NCI-H526 (cell line): ENCODE data around the gene TERB2.
"Not testable (repeated sequence)": the region's sequence is repeated elsewhere in the genome, so short reads cannot be mapped to it uniquely, and the experiment has no call there.

ENCODE experiments used
- DNase-seq, 2 experiments: peaks; one replicate each; lab custom pipeline; 2025; lab: John Stamatoyannopoulos, UW

Gene TERB2

DNA sequence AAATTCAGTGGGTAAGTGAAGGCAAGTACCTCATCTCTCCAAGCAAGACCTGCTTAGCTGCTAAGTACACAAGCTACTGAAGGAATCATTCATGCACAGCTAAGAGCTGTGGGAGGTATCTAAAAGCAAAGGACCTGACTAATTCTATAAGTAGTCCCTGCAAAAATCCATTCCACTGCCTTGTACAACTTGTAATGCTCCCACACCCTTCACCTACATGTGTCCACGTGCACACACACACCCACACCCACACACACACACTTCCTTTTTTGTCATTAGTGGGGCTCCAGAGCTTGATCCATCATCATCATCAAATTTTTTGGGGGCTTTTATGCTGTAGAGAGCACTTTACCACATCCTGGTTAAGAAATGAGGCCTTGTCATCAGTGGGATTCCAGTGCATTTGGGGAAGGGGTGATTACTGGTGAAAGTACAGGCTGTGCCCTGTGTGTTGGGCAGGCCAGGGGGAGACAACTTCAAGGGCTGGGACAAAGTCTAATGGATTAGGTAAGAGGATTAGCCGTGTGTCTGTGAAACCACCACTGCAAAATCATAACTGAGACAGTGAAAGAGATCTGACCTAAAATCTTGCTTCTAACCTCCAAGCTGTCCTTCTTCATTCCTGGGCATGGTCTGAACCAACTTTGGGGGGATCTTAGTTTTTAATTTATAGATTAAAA is 47.4 kb downstream of the TERB2 start:
- not testable (repeated sequence) for DNase-seq

DNA sequence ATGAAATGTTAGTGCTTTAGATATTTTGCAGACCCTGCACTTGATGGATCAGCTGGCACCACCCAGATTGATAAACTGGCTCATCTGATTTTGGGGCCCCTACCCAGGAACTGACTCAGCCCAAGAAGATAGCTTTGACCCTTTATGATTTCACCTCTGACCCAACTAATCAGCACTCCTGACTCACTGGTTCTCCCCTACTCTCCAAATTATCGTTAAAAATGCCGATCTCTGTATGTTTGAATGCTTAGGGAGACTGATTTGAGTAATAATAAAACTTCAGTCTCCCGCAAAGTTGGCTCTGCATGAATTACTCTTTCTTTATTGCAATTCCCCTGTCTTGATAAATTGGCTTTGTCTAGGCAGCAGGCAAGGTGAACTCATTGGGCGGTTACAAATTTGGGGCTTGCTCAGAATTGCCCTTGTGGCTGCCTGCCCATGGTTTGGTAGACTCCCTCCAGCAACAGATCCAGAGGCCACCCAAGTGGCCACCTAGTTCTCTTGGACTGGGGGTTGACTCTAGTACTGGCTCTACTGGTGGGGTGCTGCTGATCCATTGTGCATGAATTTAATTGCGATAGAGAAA is 48.2 kb downstream of the TERB2 start:
- not testable (repeated sequence) for DNase-seq

DNA sequence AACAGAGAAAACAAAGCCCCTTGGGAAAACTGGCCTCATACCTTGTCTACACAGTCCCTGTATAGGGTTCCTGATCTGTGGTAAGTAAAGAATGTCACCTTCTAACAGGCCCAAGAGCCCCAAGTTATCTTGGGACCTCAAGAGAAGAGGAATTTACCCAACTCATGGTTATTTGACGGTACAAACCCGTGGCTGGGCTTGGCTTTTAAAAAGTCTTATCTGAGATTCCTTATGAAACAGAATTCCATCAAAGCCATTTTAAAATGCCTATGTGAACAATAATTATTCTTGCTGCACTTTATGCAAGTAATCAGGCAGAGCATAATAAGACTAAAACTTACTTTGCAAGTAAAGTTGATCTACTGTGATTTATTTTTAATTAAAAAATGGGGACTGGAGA is 52.6 kb downstream of the TERB2 start:
- no peak for DNase-seq

DNA sequence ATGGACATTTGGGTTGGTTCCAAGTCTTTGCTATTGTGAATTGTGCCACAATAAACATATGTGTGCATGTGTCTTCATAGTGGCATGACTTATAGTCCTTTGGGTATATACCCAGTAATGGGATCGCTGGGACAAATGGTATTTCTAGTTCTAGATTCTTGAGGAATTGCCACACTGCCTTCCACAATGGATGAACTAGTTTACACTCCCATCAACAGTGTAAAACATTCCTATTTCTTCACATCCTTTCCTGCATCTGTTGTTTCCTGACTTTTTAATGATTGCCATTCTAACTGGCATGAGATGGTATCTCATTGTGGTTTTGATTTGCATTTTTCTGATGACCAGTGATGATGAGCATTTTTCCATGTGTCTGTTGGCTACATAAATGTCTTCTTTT is 58.6 kb downstream of the TERB2 start:
- DNase-seq, result not testable (repeated sequence)

DNA sequence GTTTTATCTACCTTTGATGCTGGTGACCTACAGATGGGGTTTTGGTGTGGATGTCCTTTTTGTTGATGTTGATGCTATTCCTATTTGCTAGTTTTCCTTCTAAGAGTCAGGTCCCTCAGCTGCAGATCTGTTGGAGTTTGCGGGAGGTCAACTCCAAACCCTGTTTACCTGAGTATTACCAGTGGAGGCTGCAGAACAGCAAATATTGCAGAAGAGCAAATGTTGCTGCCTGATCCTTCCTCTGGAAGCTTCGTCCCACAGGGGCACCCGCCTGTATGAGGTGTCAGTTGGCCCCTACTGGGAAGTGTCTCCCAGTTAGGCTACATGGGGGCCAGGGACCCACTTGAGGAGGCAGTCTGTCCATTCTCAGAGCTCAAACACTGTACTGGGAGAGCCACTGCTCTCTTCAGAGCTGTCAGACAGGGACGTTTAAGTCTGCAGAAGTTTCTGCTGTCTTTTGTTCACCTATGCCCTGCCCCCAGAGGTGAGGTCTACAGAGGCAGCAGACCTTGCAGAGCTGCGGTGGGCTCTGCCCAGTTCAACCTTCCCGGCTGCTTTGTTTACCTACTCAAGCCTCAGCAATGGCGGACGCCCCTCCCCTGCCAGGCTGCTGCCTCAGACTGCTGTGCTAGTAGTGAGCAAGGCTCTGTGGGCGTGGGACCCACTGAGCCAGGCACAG is 63.9 kb downstream of the TERB2 start:
- not testable (repeated sequence) for DNase-seq

DNA sequence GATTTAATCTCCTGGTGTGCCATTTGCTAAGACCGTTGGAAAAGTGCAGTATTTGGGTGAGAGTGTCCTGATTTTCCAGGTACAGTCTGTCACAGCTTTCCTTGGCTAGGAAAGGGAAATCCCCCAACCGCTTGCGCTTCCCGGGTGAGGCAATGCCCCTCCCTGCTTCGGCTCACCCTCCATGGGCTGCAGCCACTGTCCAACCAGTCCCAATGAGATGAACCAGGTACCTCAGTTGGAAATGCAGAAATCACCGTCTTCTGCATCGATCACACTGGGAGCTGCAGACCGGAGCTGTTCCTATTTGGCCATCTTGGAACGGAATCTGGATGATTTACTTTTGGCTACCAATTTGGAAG is 64.4 kb downstream of the TERB2 start:
- not testable (repeated sequence) for DNase-seq

DNA sequence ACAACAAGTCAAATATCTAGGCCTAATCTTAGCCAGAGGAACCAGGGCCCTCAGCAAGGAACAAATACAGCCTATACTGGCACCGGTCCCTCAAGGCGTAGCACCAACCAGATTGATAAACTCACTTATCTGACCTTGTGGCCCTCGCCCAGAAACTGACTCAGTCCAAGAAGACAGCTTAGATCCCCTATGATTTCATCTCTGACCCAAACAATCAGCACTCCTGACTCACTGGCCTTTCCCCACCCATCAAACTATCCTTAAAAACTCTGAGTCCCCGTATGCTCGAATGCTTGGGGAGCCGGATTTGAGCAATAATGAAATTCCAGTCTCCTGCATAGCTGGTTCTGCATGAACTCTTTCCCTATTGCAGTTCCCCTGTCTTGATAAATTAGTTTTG is 64.9 kb downstream of the TERB2 start:
- no peak for DNase-seq

DNA sequence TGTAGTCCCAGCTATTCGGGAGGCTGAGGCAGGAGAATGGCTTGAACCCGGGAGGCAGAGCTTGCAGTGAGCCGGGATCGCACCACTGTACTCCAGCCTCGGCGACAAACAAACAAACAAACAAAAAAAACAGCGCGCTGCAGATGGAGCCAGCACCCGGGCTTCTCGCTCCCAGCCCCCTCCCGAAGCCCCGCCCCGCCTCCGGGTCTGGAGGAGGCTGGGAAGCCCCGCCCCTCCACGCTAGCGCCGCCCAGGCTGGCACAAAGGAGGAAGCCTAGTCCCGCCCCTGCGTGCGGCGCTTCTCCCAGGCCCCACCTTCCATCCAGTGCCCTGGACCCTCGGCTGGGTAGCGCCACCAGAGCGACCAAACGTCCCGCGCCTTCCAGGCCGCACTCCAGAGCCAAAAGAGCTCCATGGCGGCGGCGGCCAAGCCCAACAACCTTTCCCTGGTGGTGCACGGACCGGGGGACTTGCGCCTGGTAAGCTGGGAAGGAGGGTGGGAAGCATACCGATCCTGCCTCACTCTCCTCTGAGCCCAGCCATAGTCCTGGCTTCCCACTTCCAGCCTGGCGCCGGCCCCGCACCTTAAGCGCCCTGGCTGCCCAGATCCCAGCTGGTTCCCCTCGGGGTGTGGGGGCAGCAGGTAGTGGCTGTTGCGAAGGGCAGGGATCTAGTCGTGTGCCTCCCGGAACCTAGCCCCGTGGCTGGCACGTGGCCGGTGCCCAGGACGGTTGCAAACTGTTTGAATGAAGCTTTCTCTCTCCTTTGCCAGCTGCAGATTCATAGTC is 66.6 kb downstream of the TERB2 start, which contains the start of gene SORD:
Gene SORD, plus strand, starts transcription at position 325 of the 788 bp plus-strand sequence. Its CDS starts 89 bp downstream, at position 414.
- DNase-seq, result peak; percentile 82 to 97

DNA sequence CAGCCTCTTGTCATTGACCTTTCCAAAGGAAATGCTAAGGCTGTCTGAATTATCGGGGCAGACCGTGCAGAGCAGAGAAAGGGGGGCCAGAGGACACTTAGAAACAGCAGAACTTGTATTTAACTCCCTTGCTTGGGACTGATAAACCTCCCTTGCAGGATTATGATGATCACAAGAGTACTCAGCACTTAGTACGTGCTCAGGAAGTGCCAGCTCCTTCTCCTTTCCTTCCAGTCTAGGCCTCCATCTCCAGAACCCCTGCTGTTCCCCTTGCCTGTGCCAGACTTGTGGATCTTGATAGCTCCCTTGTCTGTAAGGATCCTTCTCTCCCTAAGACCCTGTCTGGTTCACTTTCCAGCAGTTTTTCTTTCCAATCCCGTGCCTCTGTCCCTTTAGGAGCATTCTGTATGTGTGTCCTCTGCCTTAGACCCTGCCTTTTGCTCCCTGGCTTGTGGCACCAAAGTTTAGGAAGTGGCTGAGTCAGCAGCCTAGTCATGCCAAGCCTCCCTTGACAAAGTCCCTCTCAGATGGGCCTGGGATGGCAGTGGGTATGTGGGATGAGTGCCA is 67.3 kb downstream of the TERB2 start:
- no peak for DNase-seq

DNA sequence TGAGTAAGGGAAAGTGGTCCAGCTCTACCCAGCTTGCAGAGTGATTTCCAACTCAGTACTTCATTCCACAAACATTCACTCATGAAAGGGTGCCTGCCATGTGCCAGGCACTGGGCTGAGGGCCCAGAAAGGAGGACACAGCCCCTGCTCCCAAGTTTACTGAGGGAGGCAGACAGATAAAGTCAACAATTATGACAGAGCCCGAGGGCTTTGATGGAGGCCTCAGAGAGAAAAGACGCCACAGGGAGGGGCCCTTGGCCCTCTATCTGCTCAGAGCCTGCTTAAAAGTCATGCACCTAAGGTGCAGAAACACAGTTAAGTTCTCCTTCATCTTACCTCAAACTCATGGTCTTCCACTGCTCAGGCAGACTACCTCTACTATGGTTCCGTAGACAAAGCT is 68.2 kb downstream of the TERB2 start:
- DNase-seq, result not testable (repeated sequence)

DNA sequence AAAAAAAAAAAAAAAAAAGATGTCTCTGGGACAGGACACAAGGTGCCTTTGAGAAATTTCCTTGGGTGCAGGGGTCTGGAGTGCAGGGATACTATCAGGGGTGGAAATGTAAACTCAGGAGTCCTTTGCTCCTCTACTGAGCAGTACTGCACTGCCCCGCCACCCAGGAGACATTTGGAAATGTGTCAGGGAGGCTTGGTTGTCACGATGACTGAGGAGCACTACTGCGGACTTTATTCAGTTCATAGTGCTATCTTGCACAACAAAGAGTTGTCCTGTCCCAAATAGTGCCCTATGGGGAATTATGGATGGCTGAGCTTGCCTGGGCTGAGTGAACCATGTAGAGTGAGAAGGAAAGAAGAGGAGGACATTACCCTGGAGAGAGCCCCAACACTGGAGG is 69.1 kb downstream of the TERB2 start:
- DNase-seq, result not testable (repeated sequence)

DNA sequence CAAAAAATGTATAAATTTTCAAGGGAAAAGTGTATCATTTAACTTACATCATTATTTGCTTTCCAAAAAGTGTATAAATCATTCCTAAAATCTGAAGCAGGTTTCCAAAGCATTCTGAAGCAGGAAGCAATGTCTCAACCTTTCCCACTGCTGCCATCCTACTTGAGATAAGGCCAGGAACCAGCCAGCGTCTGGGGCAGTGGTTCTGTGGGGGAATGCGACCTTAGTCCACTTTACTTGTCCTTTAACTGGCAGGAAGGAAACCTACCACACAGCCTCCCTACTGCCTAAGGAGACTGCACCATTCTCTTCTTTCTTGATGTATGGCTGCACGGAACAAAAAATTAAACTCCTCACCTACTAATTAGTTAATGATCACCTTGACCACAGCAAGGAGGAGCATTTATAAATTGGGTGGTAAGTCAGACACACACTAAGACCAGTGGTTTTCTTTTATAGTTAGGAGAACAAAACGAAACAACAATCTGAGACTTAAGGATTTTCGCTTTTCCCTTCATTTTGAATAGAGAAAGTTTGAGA is 70.2 kb downstream of the TERB2 start:
- no peak for DNase-seq

DNA sequence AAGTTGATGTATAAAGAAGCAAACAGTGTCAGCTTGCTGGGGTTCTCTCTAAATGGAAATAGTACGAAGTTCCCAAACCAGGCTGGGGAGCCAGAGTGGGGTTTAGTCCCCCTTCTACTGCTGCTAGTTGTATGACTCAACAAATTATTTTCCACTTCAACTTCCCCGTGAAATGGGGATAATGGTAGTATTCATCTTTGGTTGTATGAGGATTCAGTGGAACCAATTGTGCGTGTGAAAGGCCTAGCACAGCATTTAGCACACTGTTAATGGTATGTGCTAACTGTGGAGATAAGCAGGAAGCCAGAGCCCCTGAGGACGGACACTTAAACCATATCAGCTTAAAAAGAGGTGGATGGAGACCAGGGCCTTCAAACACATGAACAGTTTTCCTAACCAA is 70.7 kb downstream of the TERB2 start:
- DNase-seq, result no peak
